Central memory CD4-positive, alpha-beta T cell (primary cell): Measurements from ENCODE around the gene DDX1.

Source experiments
- DNase-seq: peaks from one replicate; pipeline ENCODE4 v3.0.0; 2022

The DDX1 gene

GRCh38 chr2:15630978-15631719 lies 39.5 kb downstream of the DDX1 start:
- no peak for DNase-seq

- DNase-seq = no peak
These were observed 40.2 kb downstream of the DDX1 start for GRCh38 chr2:15631883-15632282.

GRCh38 chr2:15633043-15633970 lies 41.6 kb downstream of the DDX1 start:
- DNase-seq = no peak

- no peak for DNase-seq
These were observed 42.3 kb downstream of the DDX1 start for GRCh38 chr2:15633971-15634346.

- no peak for DNase-seq
These were observed 43.3 kb downstream of the DDX1 start for GRCh38 chr2:15634846-15635490.

GRCh38 chr2:15636972-15637785 lies 45.5 kb downstream of the DDX1 start:
- peak; percentile 29 for DNase-seq

GRCh38 chr2:15638720-15639119 lies 47.1 kb downstream of the DDX1 start:
- no peak for DNase-seq

- no peak for DNase-seq
These were observed 47.9 kb downstream of the DDX1 start for GRCh38 chr2:15639323-15640251.

- DNase-seq = no peak
These were observed 48.6 kb downstream of the DDX1 start for GRCh38 chr2:15640261-15640711.

GRCh38 chr2:15640784-15641183 lies 49.1 kb downstream of the DDX1 start:
- DNase-seq = no peak

- no peak for DNase-seq
These were observed 49.9 kb downstream of the DDX1 start for GRCh38 chr2:15641530-15641982.

- no peak for DNase-seq
These were observed 50.5 kb downstream of the DDX1 start for GRCh38 chr2:15642011-15642814.

GRCh38 chr2:15642815-15643500 lies 51.3 kb downstream of the DDX1 start:
- no peak for DNase-seq

- DNase-seq = no peak
These were observed 52.3 kb downstream of the DDX1 start for GRCh38 chr2:15643791-15644585.

- no peak for DNase-seq
These were observed 53.6 kb downstream of the DDX1 start for GRCh38 chr2:15645300-15645699.

GRCh38 chr2:15645720-15646385 lies 54.2 kb downstream of the DDX1 start:
- no peak for DNase-seq

- DNase-seq = no peak
These were observed 55.0 kb downstream of the DDX1 start for GRCh38 chr2:15646661-15647060.
